Stimulated activated naive CD4-positive, alpha-beta T cell (primary cell): ENCODE measurements around the gene NFIB.

Experiments used
- DNase-seq, 6 experiments: peaks; one replicate each; lab custom pipeline; 2025; lab: John Stamatoyannopoulos, UW

Gene NFIB

DNA sequence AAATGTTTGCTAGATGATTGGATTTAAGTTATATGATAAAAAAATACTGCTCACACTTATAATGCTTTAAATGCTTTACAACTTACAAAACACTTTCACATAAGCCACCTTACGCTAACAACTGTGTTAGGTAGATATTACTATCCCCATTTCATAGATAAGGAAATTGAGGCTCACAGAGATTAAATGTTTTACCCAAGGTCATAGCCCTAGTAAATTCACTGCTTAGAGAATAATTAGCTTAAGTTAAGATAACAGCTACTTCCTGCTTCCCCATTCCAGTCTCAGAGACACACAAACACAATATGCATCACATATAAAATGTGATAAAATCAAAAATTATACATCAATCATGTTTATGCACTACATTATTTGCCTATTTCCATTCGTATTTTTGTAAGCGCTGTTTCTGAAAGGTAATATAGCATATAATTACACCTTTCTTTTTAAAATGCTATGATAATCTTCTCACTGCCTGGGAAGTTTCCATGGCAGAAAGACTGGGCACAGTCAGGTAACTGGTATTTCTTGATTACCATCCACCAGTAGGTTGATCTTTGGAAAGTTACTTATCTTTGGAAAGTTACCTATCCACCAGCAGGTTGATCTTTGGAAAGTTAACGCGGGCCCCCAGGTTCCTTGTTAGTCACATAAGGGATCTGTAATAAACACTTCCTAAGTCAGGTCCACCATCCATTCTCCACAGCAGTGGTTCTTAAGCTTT is 101.1 kb downstream of the NFIB start:
- no peak for DNase-seq

DNA sequence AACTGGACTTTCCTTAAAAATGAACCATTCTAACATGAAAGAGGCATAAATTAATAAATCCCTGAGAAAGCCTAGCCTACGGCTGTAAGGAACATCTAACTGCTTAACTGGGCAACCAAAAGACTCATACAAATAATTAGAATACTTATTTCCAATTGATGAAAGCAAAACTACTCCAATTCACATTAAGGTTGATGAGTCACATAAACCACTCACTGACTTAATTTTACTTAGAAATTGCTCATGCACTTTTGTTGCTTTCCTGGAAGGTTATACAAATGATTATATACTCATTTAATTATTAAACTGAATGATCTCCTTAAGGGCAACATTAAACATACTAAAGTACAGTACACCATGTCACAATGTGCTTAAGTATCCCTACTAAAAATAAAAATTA is 101.9 kb downstream of the NFIB start:
- no peak for DNase-seq

DNA sequence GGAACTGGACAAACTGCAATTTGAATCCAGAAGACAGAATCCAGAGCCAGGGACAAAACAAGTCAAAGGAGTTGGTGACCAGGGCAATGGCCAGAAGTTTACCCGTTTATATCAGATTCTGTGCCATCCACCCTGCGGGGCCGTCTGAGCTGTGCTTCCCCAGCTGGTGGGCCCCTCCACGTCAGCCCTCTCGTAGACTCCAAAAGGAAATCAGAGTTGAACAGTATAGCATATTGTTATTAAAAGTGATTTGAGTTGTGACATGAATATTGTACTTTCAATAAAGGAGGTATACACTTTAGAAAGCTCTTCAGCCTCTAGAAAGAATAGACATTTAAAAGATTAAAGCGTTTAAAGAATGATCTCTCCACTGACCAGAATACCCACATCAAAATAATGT is 102.4 kb downstream of the NFIB start:
- DNase-seq, result no peak

DNA sequence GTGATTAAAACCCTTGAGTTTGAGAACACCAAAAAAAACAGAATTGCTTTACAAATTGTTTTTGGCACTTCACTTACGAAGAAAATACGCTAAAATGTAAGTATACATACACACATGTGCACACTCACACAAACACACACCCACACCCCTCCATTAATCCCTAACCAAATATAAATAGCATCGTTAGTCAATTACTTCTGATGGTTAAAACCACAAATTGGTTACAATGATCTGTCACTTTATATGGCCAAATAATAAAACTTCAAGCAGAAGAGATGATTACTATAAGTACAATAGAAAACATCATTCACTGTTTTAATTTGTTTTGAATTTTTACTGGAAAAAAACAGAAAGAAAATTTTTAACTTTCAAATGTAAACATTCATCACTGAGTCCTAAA is 103.5 kb downstream of the NFIB start:
- DNase-seq, result no peak

DNA sequence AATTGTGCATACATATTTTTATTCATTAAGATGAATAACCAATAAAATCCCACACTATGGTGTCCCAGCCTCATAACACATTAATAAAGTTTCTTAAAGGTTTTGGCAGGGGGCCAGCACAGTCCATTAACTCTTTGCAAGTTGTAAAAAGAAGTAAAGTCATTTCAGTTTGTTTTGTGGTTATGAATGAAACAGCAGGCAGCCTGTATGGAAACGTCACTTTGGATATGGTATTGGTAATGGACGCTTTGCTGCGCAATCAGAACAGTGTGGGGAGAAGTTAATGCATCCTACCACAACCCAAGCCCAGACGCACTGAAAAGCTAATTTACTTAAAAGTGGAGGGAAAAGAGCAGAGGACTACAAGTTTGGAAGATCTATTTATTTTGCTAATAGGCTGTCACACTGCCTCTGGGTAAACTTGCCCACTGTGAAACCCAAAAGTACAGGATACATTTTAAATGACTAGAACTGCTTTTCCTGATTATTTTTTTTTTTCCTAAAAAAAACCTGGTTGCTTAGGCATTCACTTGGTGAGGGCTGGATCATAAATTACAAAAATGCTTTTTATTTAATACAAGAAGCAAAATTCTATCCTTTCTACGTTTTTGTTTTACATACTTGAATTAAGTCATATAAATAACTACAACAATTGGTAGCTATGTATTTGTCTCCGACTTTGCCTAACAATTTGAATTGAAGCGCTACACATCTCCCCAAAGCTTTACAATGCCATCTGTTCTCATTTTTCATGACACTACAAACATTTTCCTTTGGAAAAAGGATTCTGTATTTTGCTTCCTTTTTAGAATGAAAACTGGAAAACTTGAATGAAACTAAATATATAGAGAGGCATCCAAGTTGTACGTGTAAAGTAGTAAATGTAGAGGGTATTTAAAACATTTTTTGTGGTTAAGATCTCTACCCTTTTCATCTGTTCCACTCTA is 104.3 kb downstream of the NFIB start:
- no peak for DNase-seq

DNA sequence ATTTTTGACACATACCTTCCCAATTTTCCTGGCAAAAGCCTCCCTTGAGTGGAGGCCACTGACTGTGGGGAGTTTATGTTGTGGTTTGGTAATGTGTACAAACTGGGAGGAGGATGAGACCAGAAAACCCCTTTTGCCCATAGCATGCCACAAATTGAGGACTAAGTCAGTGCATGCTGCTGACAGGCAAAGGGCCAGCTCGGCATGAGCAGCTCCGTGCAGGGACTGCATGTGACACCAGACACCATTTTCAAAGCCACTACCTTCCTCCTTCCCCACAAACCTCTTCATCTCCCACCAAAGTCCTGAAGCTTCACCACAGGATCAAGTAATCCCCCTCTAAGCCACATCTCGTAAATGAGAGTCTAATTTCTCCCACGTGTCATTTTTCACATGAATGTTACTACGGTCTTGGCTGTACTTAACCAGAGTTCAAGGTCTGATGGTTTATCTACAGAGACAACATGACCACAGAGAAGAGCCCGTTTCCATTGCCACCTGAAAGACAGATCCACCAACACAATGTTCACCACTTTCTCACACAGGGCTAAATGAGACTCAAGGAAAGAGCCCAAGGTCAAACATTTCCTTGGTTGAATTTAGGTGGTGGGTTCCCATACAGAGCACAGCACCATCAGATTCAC is 106.5 kb downstream of the NFIB start:
- DNase-seq, result no peak

DNA sequence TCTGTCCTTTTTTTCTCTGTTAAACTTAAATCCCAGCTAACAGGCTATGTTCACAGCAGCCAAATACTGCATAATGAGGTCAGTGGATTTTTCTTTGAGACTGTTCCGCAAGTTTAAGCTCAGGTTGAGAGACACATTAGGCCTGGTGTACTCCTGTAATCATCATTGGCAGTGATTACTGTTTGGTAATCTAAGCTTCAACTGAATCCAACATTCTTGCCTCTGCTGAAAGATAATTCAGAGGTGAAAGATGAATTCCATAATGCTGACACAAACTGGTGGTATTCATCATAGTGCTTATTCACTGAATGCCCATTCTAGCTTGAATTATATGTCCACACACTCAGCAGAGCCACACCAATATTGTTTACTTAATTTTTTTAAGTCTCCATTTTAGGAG is 108.5 kb downstream of the NFIB start:
- no peak for DNase-seq

DNA sequence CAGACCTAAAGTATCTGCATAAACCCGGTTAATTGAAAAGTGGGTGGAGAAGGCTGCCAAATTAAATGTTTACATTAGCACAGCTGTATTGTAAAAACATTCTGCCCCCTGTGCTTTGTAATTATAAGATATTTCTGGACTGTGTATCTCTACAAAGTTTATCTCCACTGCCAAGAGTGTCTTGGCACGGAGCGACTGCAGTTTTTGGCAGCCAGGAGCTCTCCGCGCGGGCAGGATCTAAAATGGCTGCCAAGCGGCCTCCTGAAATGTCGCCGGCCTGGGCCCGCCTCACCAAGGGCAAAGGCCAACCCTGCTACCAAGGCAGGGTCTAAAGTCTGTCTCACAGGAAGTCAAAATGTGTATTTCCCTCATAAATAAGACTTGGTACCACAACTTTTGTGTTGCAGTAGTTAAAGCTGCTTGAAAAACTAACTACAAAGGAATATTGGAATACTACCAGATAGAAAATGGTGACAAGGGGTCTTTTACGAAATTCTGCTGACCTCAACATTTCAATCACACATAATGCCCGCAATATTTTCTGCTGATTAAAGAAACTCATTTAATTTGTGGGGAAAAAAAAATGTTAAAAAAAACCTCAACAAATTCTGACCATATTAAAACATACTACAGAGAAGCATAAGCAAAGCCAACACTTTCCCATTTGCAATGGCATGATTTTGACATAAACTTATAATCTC is 110.4 kb downstream of the NFIB start:
- no peak for DNase-seq

DNA sequence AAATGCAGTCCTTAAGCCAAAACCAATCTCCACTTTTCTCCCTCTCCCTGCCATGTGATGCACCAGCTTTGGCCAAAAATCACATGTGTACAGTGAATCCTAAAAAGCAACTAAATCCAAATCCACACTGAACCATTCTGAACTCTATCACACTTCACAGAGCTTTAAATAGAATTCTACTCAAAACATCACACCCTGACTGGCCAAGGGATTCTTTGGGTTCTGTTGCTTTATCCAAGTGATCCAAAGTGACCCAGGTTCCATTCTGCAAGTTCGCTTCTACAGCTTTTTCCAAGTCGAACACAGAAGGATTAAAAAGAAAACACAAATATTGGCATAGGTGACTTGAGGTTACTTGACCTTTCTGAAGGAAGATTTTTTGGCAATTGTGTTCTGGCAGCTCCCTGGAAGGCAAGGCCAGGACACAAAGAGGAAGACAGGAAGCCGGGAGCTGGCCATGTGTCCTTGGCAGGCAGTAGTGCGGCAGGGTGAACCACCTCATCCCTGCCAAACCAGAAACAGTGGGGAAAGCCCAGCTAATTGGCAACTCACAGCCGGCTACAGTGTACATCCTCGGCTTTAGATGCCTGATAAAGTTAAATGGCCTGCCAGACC is 115.0 kb downstream of the NFIB start:
- no peak for DNase-seq

DNA sequence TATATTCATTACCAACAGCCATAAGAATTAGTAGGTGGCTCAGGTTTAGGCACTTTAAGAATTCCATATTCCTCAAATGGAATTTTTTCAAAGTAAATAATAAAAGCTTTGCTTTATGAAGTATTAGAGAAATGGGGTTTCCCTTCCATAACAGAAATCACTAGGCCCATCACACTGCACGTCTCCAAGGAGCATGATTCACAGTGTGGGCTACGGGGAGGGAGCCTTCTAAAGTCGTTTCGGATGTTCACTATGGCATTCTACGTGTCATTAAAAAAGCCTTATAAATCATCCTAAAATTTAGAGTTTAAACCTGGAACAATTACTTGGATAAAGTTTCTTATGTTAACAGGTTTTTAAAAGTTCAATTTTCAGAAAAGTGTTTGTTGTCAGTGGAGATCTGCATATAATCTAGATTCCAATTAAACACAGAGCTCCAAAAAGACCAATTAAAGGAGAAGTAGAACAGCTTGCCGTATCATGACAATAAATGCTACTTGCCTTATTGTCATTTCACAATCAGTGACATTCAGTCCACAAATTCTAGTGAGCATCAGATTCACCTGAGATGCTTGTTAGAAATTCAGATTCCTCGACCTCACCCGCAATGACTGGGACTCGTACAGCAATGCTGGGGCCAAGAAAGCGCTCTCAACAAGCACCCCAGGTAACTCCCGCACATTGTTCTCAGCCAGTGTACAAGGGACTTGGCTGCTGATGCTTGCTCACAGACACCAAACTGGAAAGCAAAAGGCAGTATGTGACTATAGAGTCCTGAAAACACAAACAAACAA is 115.7 kb downstream of the NFIB start:
- no peak for DNase-seq

DNA sequence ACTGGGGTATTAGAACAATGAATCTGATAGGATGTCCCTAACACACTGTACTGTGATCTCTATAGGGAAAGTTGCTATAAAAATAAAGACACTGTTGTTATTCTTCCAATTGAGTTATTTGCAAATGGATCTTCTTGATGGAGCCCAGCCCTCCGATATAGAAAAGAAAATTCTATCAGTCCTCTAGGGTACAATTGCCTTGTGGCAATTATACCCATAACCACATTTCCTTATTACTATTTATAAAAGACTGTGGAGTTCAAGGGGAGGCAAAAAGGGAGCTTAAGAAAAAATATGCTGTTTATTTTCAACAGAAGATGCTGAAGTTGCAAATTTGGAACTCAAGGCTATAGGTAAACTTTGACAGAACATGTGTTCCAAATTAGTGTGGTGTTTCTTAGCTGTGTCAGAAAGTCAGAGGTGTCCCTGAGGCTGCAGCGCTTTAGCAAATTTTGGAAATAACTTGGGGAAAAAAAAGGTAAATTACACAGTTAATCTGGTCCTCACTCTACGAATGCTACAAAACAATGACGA is 116.5 kb downstream of the NFIB start:
- no peak for DNase-seq

DNA sequence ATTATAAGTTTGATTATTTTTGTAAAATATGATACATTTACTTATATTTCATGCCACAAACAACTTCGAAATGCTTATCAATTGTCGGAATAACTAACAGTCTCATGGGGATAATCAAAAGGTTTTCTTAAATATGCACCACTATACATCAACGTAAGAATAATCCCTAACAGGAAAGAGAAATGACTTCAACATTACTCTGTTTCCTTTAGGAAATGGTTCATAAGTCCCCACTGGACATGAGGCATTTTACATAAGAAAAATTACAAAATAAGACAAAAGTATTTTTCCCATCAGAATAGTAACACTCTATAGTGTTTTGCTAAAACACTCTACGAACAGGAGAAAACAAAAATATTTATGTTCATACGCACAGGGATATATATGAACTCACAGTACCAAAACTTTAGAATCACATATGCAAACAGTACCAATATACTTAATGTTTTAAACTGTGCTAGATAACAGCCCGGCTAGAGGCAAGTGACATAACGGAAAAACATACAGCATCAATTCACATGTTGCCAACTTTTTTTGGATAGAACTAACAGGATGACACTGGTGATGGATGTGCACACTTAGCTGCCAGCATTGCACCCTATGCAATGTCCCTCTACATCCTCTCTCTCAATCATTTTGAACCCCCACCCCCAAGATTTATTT is 120.5 kb downstream of the NFIB start:
- DNase-seq, result no peak

DNA sequence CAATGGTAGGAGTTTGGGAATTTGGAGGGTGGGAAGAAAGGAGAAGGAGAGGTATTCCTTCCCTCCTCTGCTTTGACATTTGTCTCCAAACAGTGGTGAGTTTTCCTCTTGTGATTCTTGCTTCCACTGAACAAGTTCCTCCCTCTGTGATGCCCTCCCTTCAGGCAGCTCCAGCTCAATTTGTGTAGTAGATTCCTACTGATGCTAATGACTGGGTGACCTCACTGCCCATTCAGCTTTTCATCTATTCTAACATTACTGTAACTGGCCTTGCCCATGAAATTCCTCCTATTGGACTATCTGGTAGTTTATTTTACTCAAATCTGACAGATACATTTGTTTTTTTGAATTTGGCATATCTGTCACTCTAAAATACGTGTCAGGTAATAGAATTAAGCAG is 121.4 kb downstream of the NFIB start:
- no peak for DNase-seq

DNA sequence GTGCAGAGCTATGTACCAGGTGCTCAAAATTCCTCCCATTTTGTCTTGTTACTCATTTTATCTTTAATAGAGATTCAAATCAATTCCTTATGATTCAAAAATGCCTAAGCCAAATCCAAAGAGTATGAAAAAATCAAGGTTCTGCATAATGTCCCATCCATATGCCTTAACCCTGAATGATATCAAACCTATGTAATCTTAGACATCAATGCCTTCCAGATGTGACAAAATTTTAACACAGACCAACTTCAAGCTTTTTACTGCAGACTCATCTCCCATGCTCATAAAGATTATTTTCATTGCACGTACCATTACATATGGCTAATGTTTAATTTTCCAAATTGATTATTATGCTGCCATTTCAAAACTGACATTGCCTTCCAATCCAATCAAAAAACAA is 122.4 kb downstream of the NFIB start:
- DNase-seq, result no peak

DNA sequence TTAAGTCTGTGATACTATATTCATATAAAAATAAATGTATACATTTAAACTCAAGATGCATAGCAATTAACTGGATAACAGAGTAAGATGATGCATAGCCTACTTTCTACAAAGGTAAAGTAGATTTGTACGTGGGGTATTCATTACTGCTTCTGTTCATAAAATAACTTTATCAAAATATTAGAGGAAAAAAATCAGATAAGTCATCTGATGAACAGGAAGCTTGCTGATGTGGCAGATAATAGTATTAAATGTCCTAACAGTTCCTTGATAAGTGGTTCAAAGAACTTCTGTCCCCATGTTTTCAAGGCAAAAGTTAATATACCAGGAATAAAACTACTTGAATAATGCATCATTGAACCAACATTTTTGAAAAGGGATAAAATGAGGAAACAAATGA is 123.7 kb downstream of the NFIB start:
- DNase-seq, result no peak

DNA sequence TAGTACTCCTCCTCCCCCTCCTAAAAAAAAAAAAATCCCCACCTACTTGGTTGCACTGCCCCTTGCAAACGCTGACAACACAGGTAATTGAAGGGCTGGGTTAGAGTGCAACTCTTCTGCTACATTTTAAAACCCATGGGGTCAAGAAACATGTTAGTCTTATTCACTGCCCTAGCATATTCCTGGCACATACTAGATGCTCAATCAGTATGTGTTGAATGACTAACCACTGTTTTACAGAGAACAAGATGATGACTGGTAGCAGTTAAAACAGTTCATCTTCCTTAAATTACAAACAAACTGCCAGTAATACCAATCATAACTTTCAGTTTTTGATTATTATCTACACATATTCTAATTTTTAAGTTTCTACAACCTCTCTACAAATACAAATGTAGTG is 124.4 kb downstream of the NFIB start:
- no peak for DNase-seq

DNA sequence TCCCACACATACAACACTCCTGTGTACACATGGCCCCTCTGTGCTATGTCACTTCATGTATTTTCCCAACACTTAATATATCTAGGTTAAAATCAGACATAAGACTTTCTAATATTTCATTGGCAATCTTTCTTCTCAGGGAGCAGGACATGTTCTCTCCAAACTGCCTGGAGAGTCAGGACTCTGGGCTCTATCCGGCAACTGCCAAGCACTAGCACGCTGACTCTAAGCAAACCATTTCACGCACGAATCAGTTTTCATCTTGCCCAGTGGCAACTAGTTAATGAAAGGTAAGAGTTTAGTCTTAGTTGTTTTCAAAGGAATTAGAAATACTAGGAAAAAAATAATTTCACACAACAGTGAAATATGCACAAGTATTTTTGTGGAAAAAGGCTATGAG is 124.8 kb downstream of the NFIB start:
- DNase-seq, result no peak

DNA sequence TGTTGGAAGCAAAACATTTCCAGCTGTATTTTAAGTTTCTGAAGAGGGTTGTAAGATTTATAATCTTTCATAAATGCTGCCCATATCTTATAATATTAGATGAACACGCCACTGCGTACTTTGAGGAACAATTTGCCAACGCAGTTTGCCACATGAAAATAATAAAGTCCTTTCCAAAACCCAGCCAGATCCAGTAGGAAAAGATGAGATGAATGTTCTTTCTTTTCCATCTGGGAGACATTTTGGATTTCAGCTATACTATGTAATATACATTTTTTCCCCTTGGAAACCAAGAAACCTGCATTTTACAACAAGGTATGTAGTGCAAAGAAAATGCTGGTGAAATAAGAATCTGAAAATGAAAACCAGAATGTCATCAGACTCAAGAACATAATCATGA is 125.4 kb downstream of the NFIB start:
- no peak for DNase-seq

DNA sequence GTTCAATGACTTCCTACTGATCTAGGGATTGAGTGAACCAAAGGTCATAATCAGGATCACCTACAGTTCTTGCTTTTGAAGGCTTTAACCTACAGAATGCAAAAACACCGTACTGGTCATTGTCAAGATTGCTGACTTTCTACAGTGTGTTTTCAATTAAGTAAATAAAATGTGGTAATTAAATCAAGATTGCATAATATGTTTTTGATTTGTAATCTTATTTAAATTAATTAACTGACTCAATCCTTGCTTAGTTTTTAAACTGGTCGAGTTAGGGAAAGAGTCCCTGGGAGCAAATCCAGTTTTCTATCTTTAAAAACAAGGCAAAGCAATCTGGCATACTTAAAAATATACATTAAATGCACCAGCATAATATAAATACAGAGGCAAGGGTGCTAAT is 125.9 kb downstream of the NFIB start:
- DNase-seq, result no peak

DNA sequence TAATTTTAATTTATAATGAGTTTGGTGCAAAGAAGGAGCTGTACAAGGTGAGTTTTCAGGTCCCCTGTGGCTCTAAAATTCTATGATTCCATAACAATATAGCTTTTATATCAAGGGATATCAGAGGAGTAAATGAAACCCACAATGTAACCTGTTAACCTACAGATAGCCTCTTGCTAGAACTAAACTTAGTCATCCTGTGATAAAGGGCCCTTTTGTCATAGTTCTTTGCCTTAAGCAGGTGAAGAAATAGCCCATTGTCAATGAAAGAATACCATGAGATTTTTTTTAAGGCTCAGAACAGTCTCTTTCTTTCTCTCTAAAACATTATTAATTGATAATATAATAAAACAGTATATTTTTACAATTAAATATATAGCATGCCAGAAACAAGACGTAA is 127.8 kb downstream of the NFIB start:
- no peak for DNase-seq
